Uterus (tissue), 2 donors: Measurements from ENCODE around the gene SYT12.

Experiments used
- CTCF ChIP-seq, 4 experiments: fragments of 200-600 bp in 2 of 4; fragments of 450-650 bp in 2 of 4; sonication (generic) in 2 of 4; IDR thresholded peaks; one replicate each; pipeline ENCODE4 v1.5.1; 2016 to 2019; ENCODE audit warnings: antibody characterized with exemption in 4 of 4, mild to moderate bottlenecking in 2 of 4, moderate library complexity in 1 of 4
- POLR2A ChIP-seq, 2 donors: fragments of 450-650 bp; IDR thresholded peaks; one replicate each; pipeline ENCODE4 v1.6.1; 2016; ENCODE audit warnings: antibody characterized with exemption in 2 of 2, mild to moderate bottlenecking in 1 of 2, moderate library complexity in 1 of 2

GRCh38 chr11:67024966-67025365 lies 2.0 kb downstream of the SYT12 start:
- TF ChIP-seq CTCF (IDR thresholded peaks at IDR 0.05): no peak
- no peak for TF ChIP-seq POLR2A (IDR thresholded peaks at IDR 0.05)
